Nephron progenitor cell (in vitro differentiated cells): ENCODE data around the gene AMZ2.

Experiments
- DNase-seq: peaks from one replicate; pipeline ENCODE4 v3.0.0; 2021
- H3K27ac Mint-ChIP-seq: 2 replicates; pipeline ENCODE4 v1.8.0; 2021; ENCODE audit warnings: mild to moderate bottlenecking, moderate library complexity, mixed read lengths
- H3K27me3 Mint-ChIP-seq: 2 replicates; pipeline ENCODE4 v1.8.0; 2021; ENCODE audit warnings: mild to moderate bottlenecking, low read depth, mixed read lengths; ENCODE audit not compliant: poor library complexity
- H3K36me3 Mint-ChIP-seq: 2 replicates; pipeline ENCODE4 v1.8.0; 2021; ENCODE audit warnings: low read depth, mixed read lengths
- H3K4me1 Mint-ChIP-seq: 2 replicates; pipeline ENCODE4 v1.8.0; 2021; ENCODE audit warnings: mixed read lengths
- H3K4me3 Mint-ChIP-seq: 2 replicates; pipeline ENCODE4 v1.8.0; 2021; ENCODE audit warnings: mild to moderate bottlenecking, moderate library complexity, mixed read lengths
- H3K9me3 Mint-ChIP-seq: 2 replicates; pipeline ENCODE4 v1.8.0; 2021; ENCODE audit warnings: mild to moderate bottlenecking, moderate library complexity, mixed read lengths
- CTCF ChIP-seq: fragments of 200-600 bp; sonication (generic); IDR thresholded peaks from 2 replicates; pipeline ENCODE4 v1.5.0; 2021; ENCODE audit warnings: antibody characterized with exemption

The AMZ2 gene

GRCh38 chr17:68288375-68288774, 40.5 kb downstream of the AMZ2 start:
- Mint-ChIP-seq H3K4me1 (peaks cover 29% of the 10 kb centered on the region), H3K9me3 (no peaks in the 10 kb centered on the region), H3K27ac (no peak overlapping the region), H3K36me3 (no peaks in the 10 kb centered on the region), H3K4me3 (no peak overlapping the region), H3K27me3 (peaks cover 63% of the 10 kb centered on the region)
- no peak for TF ChIP-seq CTCF
- no peak for DNase-seq

DNA sequence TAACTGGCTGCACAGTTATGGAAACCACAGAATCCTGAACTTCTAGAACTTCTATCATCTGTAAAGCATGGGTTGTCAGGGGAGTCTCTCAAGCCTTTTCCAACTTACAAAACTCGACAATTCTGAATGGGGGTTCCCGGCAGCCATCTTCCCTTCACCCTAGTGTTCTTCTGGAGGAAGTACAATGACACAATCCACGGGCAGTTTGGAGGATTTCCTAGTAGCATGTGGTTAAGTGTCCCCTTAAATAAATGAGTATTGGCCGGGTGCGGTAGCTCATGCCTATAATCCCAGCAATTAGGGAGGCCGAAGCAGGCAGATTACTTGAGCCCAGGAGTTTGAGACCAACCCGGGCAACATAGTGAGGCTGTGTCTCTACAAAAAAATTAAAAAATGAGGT, 41.0 kb downstream of the AMZ2 start:
- Mint-ChIP-seq H3K36me3 (no peaks in the 10 kb centered on the region), H3K27ac (no peak overlapping the region), H3K27me3 (peaks cover 67% of the 10 kb centered on the region), H3K4me3 (peak overlapping the region; percentile 40), H3K9me3 (no peaks in the 10 kb centered on the region), H3K4me1 (peaks cover 29% of the 10 kb centered on the region)
- TF ChIP-seq CTCF, result no peak
- no peak for DNase-seq

DNA sequence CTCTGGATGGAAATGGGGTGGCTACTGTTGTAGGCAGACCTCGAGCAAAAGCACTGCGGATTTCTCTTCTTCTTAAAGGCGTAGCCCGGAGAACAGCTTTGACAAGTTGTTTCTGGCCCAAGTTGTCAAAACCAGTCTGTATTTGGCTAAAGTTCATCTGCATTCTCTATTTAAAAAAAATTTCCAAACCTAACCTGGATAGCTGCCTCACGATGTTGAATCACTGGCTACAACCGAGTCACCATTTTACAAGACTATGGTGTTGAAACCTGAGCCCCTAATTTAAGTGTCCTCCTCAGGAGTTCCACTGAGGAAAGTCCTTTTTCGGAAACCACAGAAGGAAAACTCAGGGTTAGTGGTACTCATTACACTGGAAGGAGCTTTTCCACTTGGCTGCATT, 41.6 kb downstream of the AMZ2 start:
- H3K27ac Mint-ChIP-seq, result no peak overlapping the region

DNA sequence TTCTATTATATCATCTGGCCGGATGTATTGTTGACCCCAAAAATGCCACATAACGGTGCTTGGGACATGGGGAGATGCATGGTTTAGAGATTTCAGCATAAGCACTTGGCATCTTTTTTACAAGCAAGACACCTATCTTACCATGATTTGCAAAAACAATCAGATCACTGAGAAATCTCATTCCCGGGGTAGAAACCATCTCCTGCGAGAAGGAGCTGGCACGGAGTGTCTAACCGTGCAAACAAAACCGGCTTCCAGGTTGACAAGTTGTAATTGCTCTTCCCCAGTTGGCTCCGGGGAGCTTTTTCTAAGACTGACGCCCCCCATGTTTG, 42.1 kb downstream of the AMZ2 start:
- no peak for TF ChIP-seq CTCF
- Mint-ChIP-seq H3K9me3 (no peaks in the 10 kb centered on the region), H3K4me1 (peaks cover 29% of the 10 kb centered on the region), H3K27me3 (peaks cover 78% of the 10 kb centered on the region), H3K36me3 (no peaks in the 10 kb centered on the region), H3K4me3 (peak overlapping the region; percentile 91), H3K27ac (no peak overlapping the region)
- no peak for DNase-seq

More for the DNA sequence above, 41.6 kb downstream of the AMZ2 start:
- TF ChIP-seq CTCF, result no peak
- peaks cover 73% of the 10 kb centered on the region for H3K27me3 Mint-ChIP-seq
- peaks cover 29% of the 10 kb centered on the region for H3K4me1 Mint-ChIP-seq
- no peak for DNase-seq
- H3K9me3 Mint-ChIP-seq, result no peaks in the 10 kb centered on the region
- no peaks in the 10 kb centered on the region for H3K36me3 Mint-ChIP-seq
- peak overlapping the region; percentile 91 for H3K4me3 Mint-ChIP-seq

DNA sequence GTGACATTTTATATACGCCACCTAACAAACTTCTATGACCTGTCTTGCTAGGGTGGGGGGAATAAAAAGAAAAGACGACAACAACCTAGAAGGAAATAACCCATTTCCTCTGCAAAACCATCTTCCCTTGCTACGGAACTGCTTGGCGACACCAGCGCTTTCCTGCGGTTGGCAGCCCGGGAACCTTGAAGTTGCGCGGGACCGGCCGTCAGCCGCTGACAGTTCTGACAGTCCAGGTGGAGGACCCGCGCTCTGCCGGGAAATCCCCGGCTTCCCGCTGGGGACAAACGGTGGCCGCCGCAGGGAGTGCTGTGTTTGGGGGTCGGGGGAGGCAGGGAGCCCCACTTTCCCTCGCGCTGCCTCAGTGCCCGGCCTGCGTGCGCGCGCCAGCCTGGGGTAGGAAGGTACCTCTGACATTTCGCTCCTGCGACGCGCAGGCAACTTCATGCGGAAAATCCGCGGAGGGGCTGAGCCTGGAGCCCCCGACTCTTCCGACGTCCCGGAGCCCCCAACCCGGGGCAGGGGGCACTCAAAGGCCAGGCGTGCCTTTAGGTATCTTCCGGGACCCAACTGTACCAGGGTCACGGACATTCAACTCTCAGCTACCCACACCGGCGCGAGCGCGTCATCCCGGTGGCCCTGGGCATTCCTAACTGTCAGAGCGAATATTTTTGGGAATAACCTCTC, 42.6 kb downstream of the AMZ2 start:
- Mint-ChIP-seq H3K9me3 (no peaks in the 10 kb centered on the region), H3K4me3 (peak overlapping the region; percentile 91), H3K36me3 (no peaks in the 10 kb centered on the region), H3K27me3 (peaks cover 81% of the 10 kb centered on the region), H3K27ac (no peak overlapping the region), H3K4me1 (peaks cover 29% of the 10 kb centered on the region)
- TF ChIP-seq CTCF, result no peak
- peak; percentile 42 for DNase-seq
